ENCODE data around the gene MIDN.

Gene MIDN

DNA sequence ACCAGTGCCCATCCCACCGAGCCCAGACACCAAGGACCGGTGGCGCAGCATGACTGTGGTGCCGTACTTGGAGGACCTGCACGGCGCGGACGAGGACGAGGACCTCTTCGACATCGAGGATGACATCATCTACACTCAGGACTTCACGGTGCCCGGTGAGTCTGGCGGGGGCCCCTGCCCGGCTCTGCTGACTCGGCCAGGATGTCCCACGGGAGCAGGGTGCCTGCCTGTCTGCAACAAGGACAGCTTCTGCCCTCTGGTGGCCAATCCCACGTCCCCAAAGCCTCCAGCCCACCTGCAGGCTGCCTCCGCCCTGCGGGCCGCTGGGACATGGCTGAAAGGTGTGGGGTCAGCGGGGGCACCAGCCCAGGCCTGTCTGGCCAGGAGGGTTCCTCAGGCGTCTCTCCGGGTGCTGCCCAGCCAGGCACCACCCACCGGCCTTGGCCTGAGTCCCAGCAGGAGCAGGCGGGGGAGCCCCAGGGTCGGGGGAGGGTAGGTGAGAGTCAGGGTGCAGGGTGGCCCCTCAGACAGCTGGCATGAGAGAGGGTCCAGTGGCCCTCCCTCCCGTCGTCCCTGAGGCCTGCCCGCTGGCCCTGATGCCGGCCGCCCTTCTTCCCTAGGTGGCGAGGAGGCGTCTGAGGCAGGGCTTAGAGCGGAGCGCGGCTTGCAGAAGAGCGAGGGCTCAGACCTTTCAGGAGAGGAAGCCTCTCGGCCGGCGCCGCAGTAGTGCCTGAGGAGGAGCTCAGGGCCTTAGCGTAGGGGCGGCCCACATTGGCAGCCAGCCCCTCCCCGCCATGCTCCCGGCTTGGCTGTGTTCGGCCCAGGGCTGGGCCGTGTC is 25.1 kb upstream of the MIDN start:
- TF ChIP-seq CTCF (IDR thresholded peaks at IDR 0.05): no peak
- peaks cover 85% of the 10 kb centered on the region for H3K36me3 ChIP-seq
- H3K4me1 ChIP-seq (ENCODE audit: control insufficient read depth in 1 of 2, insufficient read depth in 1 of 2, low read depth in 1 of 2, low read length in 1 of 2): no peaks in the 10 kb centered on the region
- no peak overlapping the region for H3K27ac ChIP-seq
- H3K4me3 ChIP-seq (ENCODE audit: low read depth in 1 of 2, low read length in 1 of 2): no peak overlapping the region
- no peaks in the 10 kb centered on the region for H3K9me3 ChIP-seq
- no peaks in the 10 kb centered on the region for H3K27me3 ChIP-seq

GRCh38 chr19:1224047-1224825 is 24.1 kb upstream of the MIDN start:
- H3K9me3 ChIP-seq: no peaks in the 10 kb centered on the region
- TF ChIP-seq CTCF (IDR thresholded peaks at IDR 0.05): no peak
- H3K27ac ChIP-seq: no peak overlapping the region
- no peaks in the 10 kb centered on the region for H3K27me3 ChIP-seq
- H3K36me3 ChIP-seq: peaks cover 86% of the 10 kb centered on the region
- H3K4me3 ChIP-seq (ENCODE audit: low read depth in 1 of 2, low read length in 1 of 2): no peak overlapping the region
- H3K4me1 ChIP-seq (ENCODE audit: control insufficient read depth in 1 of 2, insufficient read depth in 1 of 2, low read depth in 1 of 2, low read length in 1 of 2): no peaks in the 10 kb centered on the region

- H3K36me3 ChIP-seq: peaks cover 84% of the 10 kb centered on the region
- H3K4me1 ChIP-seq (ENCODE audit: control insufficient read depth in 1 of 2, insufficient read depth in 1 of 2, low read depth in 1 of 2, low read length in 1 of 2): no peaks in the 10 kb centered on the region
- H3K9me3 ChIP-seq: no peaks in the 10 kb centered on the region
Observed at GRCh38 chr19:1224847-1225246, 23.5 kb upstream of the MIDN start.

GRCh38 chr19:1225440-1226226 is 22.8 kb upstream of the MIDN start:
- Histone ChIP-seq H3K27ac (no peak overlapping the region), H3K27me3 (no peaks in the 10 kb centered on the region), H3K36me3 (peaks cover 76% of the 10 kb centered on the region), H3K4me3 (ENCODE audit: low read depth in 1 of 2, low read length in 1 of 2) (no peak overlapping the region), H3K9me3 (no peaks in the 10 kb centered on the region), H3K4me1 (ENCODE audit: control insufficient read depth in 1 of 2, insufficient read depth in 1 of 2, low read depth in 1 of 2, low read length in 1 of 2) (no peaks in the 10 kb centered on the region)
- TF ChIP-seq CTCF (IDR thresholded peaks at IDR 0.05): no peak

More at GRCh38 chr19:1224847-1225246, 23.5 kb upstream of the MIDN start:
- no peak for TF ChIP-seq CTCF (IDR thresholded peaks at IDR 0.05)
- no peak overlapping the region for H3K27ac ChIP-seq
- no peaks in the 10 kb centered on the region for H3K27me3 ChIP-seq
- H3K4me3 ChIP-seq (ENCODE audit: low read depth in 1 of 2, low read length in 1 of 2): no peak overlapping the region

GRCh38 chr19:1226227-1226518 is 22.2 kb upstream of the MIDN start:
- Histone ChIP-seq H3K27ac (no peak overlapping the region), H3K4me1 (ENCODE audit: control insufficient read depth in 1 of 2, insufficient read depth in 1 of 2, low read depth in 1 of 2, low read length in 1 of 2) (no peaks in the 10 kb centered on the region), H3K9me3 (no peaks in the 10 kb centered on the region), H3K36me3 (peaks cover 71% of the 10 kb centered on the region), H3K27me3 (no peaks in the 10 kb centered on the region), H3K4me3 (ENCODE audit: low read depth in 1 of 2, low read length in 1 of 2) (no peak overlapping the region)
- TF ChIP-seq CTCF (IDR thresholded peaks at IDR 0.05): no peak

Measured in neutrophil (primary cell).